ENCODE data around the gene NINJ1.

The NINJ1 gene

GRCh38 chr9:93099551-93100275, 34.3 kb downstream of the NINJ1 start:
- no peak for DNase-seq

- DNase-seq = peak; percentile 96
These were observed 35.7 kb downstream of the NINJ1 start for GRCh38 chr9:93098236-93098946.

DNA sequence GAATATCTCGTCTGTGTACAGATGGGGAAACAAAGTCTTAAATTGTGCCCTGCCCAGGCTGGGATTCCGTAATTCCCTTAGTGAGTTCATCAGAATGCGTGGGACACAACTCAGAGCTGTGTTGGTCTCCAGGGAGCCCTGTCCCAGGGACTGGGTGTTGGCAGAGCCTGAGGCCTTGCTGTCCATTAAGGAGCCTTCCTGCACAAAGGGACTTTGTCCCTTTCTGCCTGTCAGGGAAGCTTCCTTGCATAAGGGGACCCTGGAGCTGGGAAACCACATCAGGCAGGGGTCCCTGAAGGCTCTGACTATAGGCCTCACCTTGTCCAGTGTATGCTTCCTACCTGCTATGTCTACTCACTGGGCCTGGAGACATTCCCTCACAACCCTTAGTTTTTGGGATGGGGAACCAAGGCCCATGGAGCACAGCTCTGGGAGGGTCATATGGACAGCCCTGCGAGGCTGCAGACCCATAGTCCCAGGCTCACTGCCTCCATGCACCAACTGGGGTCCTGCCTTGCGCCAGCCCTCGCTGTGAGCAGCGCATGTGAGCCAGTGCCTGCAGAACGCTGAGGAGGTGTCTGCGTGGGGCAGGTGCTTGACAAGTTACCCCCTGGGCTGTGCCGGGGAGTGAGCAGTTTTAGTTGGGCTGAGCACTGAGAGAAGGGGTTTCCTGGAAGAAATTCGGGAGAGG, 36.4 kb downstream of the NINJ1 start:
- no peak for DNase-seq

- no peak for DNase-seq
These were observed 37.2 kb downstream of the NINJ1 start for GRCh38 chr9:93096811-93097382.

- no peak for DNase-seq
These were observed 37.8 kb downstream of the NINJ1 start, which contains the start of gene CARD19 for GRCh38 chr9:93096131-93096802. TSS of gene CARD19 (plus strand) at chr9:93096217. CDS start at chr9:93096346, 129 bp downstream.

DNA sequence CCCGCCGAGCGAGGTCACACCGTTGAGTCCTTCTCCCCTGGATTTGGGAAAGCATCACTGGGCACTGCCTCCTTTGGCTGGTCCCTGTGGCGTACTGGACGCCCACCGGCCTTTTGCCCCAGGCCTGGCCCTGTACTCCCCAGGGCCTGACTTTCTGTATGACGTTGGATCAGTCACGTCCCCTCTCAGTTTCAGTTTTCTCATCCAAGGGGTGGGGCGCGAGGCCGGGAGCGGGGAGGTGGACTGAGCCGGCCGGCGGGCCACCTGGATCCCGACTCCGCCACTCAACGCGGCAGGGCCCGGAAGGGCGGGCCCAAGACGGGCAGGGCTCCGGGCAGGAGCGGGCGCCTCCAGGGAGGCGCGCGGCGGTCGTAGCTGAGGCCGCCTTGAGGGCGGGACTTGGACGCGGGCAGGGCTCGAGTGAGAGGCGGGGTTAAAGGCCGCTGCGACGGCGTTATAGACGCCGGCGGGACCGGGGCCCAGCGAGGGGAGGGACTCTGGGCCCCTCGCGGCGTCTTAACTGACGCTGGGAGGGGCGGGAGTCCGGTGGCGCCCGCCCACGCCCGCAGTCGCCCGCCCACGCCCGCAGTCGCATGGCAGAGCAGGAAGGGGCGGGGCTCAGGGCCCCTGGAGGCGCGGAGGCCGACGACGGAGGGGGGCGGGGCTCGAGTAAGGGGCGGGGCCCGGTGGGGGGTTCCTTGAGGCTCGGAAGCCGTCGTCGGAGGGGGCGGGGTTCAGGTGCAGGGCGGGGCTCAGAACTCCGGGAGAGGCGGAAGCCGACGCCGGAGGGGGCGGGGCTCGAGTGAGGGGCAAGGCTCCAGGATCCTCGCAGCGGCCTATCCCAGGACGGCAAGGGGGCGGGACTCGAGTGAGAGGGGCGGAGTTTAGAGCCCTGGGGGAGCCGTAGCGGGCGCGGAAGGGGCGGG, 38.6 kb downstream of the NINJ1 start:
- DNase-seq = peak; percentile 97

DNA sequence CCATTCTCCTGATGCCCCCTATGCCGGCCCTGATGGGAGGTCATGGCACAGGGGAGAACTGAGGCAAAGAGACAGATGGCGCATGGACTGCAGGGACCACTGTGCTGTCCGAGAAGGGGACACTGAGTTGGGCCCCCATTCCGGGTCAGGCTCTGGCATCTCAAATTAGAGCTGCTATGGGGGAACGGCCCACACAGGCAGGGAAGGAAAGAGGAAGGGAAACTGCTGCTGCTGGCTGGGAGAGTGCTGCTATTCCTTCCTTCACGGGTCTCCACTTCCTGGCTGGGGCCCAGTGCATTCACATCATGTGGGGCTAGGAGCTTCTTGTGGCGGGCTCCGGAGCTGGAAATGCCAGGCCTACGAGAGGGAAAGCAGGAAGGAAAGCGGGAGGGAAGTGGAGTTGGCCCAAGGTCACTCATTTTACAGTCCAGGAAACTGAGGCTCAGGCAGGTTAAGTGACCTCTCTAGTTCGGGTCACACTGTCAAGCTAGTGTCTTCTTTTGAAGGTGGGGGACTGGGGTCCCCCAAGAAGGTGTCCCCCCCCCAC, 39.3 kb downstream of the NINJ1 start:
- DNase-seq = no peak

- no peak for DNase-seq
These were observed 40.0 kb downstream of the NINJ1 start for GRCh38 chr9:93093877-93094657.

DNA sequence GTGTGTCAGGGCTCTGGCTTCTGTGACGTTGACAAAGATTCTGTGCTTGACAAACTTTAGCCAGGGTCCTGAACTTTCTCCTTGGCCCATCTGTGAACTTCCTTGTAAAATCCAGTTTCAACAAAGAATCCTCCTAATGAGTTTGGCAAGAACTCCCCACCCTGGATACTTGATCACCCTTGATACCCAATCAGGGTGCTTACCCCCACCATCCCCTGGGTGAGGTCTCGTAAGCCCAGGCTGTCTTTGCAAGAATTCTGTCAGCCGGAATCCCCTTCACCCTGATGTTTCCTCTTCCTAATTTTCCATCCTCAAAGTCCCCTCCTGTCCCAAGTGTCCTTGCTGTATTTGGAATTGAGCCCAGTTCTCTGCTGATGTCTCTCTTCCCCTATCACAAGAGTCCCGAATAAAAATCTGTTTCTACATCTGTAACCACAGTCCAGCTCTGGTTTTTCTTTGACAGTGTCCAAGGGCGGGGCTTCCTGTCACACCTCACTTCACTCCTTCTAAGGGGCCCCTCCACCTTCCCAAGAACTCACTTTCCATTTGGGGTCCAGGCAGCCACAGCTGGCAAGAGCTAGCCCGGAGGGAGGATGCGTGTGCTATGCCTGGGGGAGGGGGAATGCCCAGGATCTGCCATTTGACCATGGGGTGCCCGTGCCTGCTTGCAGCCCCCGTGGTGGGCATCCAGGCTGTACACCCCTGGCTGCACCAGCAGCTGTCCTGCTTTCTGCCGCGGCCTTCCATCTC, 40.7 kb downstream of the NINJ1 start:
- DNase-seq = no peak

GRCh38 chr9:93092251-93092991, 41.6 kb downstream of the NINJ1 start:
- no peak for DNase-seq

DNA sequence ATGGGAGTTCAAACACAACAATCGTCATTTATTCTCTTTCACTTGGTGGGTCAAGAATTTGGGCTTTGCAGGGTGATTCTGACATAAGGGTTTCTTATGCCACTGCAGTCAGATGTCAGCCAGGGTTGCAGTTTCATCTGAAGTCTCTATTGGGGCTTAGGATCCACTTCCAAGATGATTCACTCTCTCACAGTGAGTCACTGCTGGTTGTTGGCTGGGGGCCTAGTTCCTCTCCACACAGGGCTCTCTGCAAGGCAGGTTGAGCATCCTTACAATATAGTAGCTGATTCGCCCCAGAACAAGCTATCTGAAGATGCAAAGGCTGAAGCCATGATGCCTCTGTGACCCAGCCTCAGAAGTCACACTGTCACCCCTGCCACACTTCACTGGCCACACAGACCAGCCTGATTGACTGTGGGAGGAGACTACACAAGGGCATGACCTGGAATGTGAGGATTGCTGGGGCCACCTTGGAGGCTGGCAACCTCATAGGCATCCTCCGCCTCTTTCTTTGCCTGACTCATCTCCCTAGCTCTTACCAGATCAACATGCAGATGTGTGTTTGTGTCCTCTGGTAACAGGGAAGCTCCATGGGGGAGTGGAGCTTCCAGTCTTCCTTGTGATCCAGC, 42.5 kb downstream of the NINJ1 start:
- peak; percentile 80 for DNase-seq

- no peak for DNase-seq
These were observed 43.0 kb downstream of the NINJ1 start for GRCh38 chr9:93091056-93091452.

GRCh38 chr9:93090091-93090655, 43.9 kb downstream of the NINJ1 start:
- DNase-seq = no peak

DNA sequence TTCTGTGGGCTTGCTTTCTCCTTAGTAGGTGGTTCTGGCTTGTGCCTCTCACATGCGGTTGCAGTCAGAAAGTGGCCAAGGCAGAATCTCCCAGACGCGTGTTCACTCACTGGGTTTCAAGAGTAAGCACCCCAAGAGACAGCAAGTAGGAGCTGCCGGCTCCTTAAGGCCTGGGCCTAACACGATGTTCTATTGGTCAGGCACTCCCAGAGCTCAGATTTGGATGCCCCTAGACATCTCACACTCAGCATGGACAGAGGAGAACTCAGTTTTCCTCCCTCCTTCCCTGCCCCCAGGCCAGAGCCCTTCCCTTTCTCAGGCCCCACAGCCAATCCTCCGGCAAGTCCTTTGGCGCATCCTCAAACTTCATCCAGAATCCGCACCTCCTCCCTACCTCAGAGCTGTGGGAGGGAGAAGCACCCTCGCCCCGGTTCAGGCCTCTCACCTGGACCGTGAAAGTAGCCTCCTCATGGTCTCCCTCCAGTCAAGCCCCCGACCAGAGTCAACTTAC, 44.5 kb downstream of the NINJ1 start:
- no peak for DNase-seq

- DNase-seq = no peak
These were observed 45.0 kb downstream of the NINJ1 start for GRCh38 chr9:93089024-93089423.

GRCh38 chr9:93088656-93089015, 45.4 kb downstream of the NINJ1 start:
- no peak for DNase-seq

- DNase-seq = no peak
These were observed 45.9 kb downstream of the NINJ1 start for GRCh38 chr9:93087971-93088655.
